Gastroesophageal sphincter (tissue), 3 donors: Measurements from ENCODE around the gene MTHFD1L.

Experiments used
- EP300 ChIP-seq: sonication (generic); formaldehyde crosslinking; IDR thresholded peaks from one replicate; pipeline ENCODE4 v1.6.1; 2017; ENCODE audit warnings: antibody characterized with exemption, mild to moderate bottlenecking
- POLR2A ChIP-seq, 2 donors: fragments of 450-650 bp; IDR thresholded peaks; one replicate each; pipeline ENCODE4 v1.6.1; 2017; ENCODE audit warnings: antibody characterized with exemption in 2 of 2, mild to moderate bottlenecking in 2 of 2, moderate library complexity in 1 of 2
- POLR2AphosphoS5 ChIP-seq: sonication (generic); formaldehyde crosslinking; IDR thresholded peaks from one replicate; pipeline ENCODE4 v1.6.1; 2017; ENCODE audit warnings: antibody characterized with exemption
- TF ChIP-seq, protein P1 (sequence below), 4 experiments: fragments of 200-600 bp in 2 of 4; fragments of 450-650 bp in 2 of 4; sonication (generic) in 1 of 4; IDR thresholded peaks; one replicate each; pipeline ENCODE4 v1.5.1; 2017 to 2019; ENCODE audit warnings: antibody characterized with exemption in 4 of 4, mild to moderate bottlenecking in 2 of 4, moderate library complexity in 2 of 4

DNA sequence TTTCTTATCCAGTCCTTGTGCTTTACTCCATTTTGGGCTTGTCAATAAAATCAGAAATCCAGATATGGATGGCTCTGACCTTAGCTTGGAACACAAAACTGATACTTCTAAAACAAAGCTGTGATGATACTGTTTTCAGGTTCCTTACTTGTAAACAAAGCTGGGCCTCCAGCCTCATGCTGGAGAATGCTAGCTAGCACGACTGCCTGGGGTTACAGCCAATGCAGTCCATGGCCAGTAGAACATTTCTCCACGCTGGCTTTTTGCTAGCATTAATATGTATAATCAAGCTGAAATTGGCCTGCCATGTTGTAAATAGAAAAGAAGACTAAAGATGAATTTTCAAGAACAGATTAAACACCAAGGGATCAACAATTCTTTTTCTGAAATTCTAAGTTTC is 63.9 kb downstream of the MTHFD1L start:
- TF ChIP-seq, protein P1, sequence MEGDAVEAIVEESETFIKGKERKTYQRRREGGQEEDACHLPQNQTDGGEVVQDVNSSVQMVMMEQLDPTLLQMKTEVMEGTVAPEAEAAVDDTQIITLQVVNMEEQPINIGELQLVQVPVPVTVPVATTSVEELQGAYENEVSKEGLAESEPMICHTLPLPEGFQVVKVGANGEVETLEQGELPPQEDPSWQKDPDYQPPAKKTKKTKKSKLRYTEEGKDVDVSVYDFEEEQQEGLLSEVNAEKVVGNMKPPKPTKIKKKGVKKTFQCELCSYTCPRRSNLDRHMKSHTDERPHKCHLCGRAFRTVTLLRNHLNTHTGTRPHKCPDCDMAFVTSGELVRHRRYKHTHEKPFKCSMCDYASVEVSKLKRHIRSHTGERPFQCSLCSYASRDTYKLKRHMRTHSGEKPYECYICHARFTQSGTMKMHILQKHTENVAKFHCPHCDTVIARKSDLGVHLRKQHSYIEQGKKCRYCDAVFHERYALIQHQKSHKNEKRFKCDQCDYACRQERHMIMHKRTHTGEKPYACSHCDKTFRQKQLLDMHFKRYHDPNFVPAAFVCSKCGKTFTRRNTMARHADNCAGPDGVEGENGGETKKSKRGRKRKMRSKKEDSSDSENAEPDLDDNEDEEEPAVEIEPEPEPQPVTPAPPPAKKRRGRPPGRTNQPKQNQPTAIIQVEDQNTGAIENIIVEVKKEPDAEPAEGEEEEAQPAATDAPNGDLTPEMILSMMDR (IDR thresholded peaks at IDR 0.05), result no peak
- TF ChIP-seq POLR2A (IDR thresholded peaks at IDR 0.05) (no peak), EP300 (no peak), POLR2AphosphoS5 (no peak)
